Sigmoid colon (tissue), 4 donors: ENCODE data around the gene CCDC159.

Source experiments
- CTCF ChIP-seq, 4 experiments: fragments of 450-650 bp in 3 of 4; fragments of 200-600 bp in 1 of 4; IDR thresholded peaks; one replicate each; pipeline ENCODE4 v1.5.1; 2016 to 2019; ENCODE audit warnings: antibody characterized with exemption in 4 of 4, mild to moderate bottlenecking in 3 of 4, moderate library complexity in 2 of 4
- EP300 ChIP-seq, 4 donors: sonication (generic); formaldehyde crosslinking; IDR thresholded peaks; one replicate each; pipeline ENCODE4 v1.6.1; 2017; ENCODE audit warnings: antibody characterized with exemption in 4 of 4
- POLR2A ChIP-seq, 2 donors: fragments of 450-650 bp; IDR thresholded peaks; one replicate each; pipeline ENCODE4 v1.6.1; 2016; ENCODE audit warnings: antibody characterized with exemption in 2 of 2, mild to moderate bottlenecking in 2 of 2, moderate library complexity in 2 of 2

DNA sequence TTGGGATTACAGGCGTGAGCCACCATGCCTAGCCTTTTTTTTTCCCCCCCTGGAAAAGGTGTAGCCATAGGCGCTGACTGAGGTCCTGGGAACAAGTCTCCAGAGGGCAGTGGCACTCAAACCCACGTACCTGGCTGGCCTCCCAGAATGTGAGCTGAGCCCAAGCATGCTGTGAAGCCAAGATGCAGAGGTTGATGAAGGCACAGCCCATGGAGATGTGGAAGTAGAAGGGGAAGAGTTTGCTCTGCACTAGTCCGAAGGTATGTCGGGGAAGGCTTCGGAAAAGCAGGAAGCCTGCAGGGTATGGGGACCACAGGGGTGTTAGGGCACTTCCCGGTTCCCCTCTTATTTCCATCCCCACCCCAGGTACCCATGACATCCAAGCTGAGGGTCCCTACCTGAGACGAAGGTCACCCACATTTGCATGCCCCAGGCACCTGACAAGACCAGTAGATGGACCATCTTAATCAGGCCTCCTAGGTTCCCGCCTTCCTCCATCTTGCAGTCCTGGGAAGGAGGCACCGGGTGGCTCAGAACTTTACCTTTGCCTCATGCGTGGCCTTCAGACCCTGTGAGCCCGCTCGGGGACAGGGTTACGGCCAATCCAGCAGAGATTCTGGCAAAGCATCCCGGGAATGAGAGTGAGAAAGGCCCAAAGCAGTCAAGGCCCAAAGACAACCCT is 1.1 kb upstream of the CCDC159 start:
- TF ChIP-seq POLR2A (IDR thresholded peaks at IDR 0.05), result no peak
- TF ChIP-seq EP300 (IDR thresholded peaks at IDR 0.05), result no peak
- no peak for TF ChIP-seq CTCF (IDR thresholded peaks at IDR 0.05)
